Lung (tissue), 12 donors: Measurements from ENCODE around the gene ADAMTS12. TPM values are rescaled to one million over a fixed set of nuclear protein-coding genes. Genes with fewer than 3 reads are reported as not detected.

Experiments
- ATAC-seq: fragments of 200-7000 bp; cut with Tn5 transposase; one replicate; pipeline ENCODE4 v1.9.1; 2020; ENCODE audit warnings: moderate number of reproducible peaks; ENCODE audit not compliant: insufficient read depth, low FRiP score
- DNase-seq, 3 donors: peaks; one replicate each; pipeline ENCODE4 v3.0.0-alpha.2; 2013 to 2017
- H3K27ac ChIP-seq, 2 donors: one replicate each; pipeline ENCODE4 v1.5.1; 2013; ENCODE audit warnings: mild to moderate bottlenecking in 2 of 2, moderate library complexity in 2 of 2, control low read depth in 1 of 2, inconsistent platforms in 1 of 2, low read depth in 1 of 2, low read length in 1 of 2
- H3K27me3 ChIP-seq, 3 donors: one replicate each; pipeline ENCODE4 v1.5.1; 2013; ENCODE audit warnings: low read length in 2 of 3; ENCODE audit not compliant: control insufficient read depth in 3 of 3, insufficient read depth in 3 of 3
- H3K36me3 ChIP-seq, 4 donors: one replicate each; pipeline ENCODE4 v1.5.1; 2013; ENCODE audit warnings: low read length in 4 of 4, mild to moderate bottlenecking in 1 of 4, moderate library complexity in 1 of 4; ENCODE audit not compliant: control insufficient read depth in 4 of 4, insufficient read depth in 4 of 4
- H3K4me1 ChIP-seq, 5 donors: one replicate each; pipeline ENCODE4 v1.5.1; 2013; ENCODE audit warnings: low read length in 5 of 5, mild to moderate bottlenecking in 2 of 5, moderate library complexity in 1 of 5; ENCODE audit not compliant: control insufficient read depth in 5 of 5, insufficient read depth in 5 of 5
- H3K4me3 ChIP-seq: one replicate; pipeline ENCODE4 v1.5.1; 2013; ENCODE audit warnings: mild to moderate bottlenecking, control low read depth, moderate library complexity
- H3K9ac ChIP-seq, 2 donors: one replicate each; pipeline ENCODE4 v1.5.1; 2013; ENCODE audit warnings: low read length in 2 of 2, control low read depth in 1 of 2; ENCODE audit not compliant: insufficient read depth in 1 of 2
- H3K9me3 ChIP-seq, 4 donors: one replicate each; pipeline ENCODE4 v1.5.1; 2013; ENCODE audit warnings: low read length in 3 of 4, mild to moderate bottlenecking in 1 of 4, moderate library complexity in 1 of 4; ENCODE audit not compliant: control insufficient read depth in 4 of 4, insufficient read depth in 3 of 4
- WGBS, 2 donors: extraction: QIAGEN DNeasy Blood & Tissue Kit; methylation state at CpG; one replicate each; pipeline ENCODE4 v1.1.7; 2013; 5-methylcytosine and 5-hydroxymethylcytosine counted together
- polyA plus RNA-seq, 2 donors: library from polyadenylated mRNA; stranded (reverse); fragments of 200-250 nt; gene quantifications; one replicate each; pipeline ENCODE4 v1.2.1, GENCODE V29; 2013
- total RNA-seq, 2 donors: library from RNA; depleted of rRNA in 1 of 2; stranded (reverse); fragments of >200 nt in 1 of 2; gene quantifications; one replicate each; pipeline ENCODE4 v1.2.1, GENCODE V29; 2014 to 2021
- TF ChIP-seq, protein P1 (sequence below): IDR thresholded peaks from 2 replicates; pipeline ENCODE4 v1.5.1; 2012; ENCODE audit warnings: mild to moderate bottlenecking; ENCODE audit errors: control extremely low read depth, extremely low read depth
- donor health status: control.
- donor health status: control.
- donor health status: Bipolar disorder and iron deficiency.
- donor health status: healthy.
- donor health status: DM: yes; HTN: yes; CAD: no.

The ADAMTS12 gene
- total and polyA plus RNA-seq, 4 donors: 1.3 to 55.1 (median 4.3) TPM

DNA sequence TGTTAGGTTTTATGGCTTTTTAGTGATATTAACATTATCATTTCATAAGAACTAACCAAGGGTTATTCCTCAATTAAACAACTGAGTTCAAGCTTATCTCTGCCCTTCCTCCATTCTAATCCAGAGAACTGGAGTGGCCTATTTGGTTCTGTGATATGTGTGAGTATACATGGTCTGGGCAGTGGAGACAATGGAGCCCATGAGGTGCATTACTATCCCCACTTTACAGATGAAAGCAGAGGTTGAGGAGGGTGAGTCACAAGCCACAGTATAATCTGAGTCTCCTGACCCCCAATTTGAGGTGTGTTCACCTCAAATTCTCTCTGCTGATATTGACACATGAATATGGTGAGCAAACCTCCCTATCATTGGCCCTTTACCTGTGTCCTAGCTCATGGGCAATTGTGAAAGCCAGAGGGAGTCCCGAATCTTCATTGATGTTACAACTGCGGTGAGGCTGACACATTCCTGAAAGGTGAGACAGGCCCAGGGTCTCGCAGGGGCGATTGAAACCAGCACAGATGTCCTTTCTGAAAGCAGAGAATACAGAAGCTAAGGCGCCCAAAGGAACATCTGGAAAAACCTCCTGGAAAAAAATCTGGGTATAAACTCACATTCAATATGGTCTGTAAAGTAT lies 233.9 kb downstream of the ADAMTS12 start:
- no peak for DNase-seq
- TF ChIP-seq, protein P1, sequence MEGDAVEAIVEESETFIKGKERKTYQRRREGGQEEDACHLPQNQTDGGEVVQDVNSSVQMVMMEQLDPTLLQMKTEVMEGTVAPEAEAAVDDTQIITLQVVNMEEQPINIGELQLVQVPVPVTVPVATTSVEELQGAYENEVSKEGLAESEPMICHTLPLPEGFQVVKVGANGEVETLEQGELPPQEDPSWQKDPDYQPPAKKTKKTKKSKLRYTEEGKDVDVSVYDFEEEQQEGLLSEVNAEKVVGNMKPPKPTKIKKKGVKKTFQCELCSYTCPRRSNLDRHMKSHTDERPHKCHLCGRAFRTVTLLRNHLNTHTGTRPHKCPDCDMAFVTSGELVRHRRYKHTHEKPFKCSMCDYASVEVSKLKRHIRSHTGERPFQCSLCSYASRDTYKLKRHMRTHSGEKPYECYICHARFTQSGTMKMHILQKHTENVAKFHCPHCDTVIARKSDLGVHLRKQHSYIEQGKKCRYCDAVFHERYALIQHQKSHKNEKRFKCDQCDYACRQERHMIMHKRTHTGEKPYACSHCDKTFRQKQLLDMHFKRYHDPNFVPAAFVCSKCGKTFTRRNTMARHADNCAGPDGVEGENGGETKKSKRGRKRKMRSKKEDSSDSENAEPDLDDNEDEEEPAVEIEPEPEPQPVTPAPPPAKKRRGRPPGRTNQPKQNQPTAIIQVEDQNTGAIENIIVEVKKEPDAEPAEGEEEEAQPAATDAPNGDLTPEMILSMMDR: no peak
- WGBS, 2 donors: 89 to 91% methylated on average over 5 of the region's 5 CpGs
- Histone ChIP-seq H3K4me3 (no peak overlapping the region), H3K9me3 (no peaks in the 10 kb centered on the region), H3K27ac (no peak overlapping the region), H3K36me3 (peaks cover 0 to 44% (median 12%) of the 10 kb centered on the region in 4 donors), H3K27me3 (no peaks in the 10 kb centered on the region), H3K4me1 (peaks cover 0 to 3% (median 0%) of the 10 kb centered on the region in 5 donors), H3K9ac (no peak overlapping the region)
- ATAC-seq: no peak

DNA sequence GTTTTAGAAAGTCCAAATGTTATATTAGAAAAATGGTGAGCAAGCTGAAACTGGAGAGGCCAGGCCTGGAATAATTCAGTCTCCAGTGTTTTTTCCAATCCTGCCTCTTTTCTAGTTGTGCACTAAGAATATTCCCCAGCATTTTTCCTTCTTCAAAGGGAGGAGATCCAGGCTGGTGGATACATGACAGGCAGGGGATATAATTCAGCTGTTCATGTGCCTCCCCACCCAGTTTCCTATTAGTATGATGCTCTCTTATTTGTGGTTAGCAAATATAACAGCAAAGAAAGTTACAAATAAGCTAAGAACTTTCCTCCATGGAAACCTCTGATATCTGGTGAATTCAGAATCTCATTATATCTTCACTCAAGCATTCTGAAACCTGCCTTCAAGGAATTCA lies 234.6 kb downstream of the ADAMTS12 start:
- ATAC-seq (no peak), DNase-seq (peak in 2 of 3 donors; percentile 41 to 54)
- Histone ChIP-seq H3K9ac (no peak overlapping the region), H3K4me1 (peaks cover 0 to 3% (median 0%) of the 10 kb centered on the region in 5 donors), H3K27ac (no peak overlapping the region), H3K27me3 (no peaks in the 10 kb centered on the region), H3K36me3 (peaks cover 0 to 44% (median 15%) of the 10 kb centered on the region in 4 donors), H3K4me3 (no peak overlapping the region), H3K9me3 (no peaks in the 10 kb centered on the region)
- TF ChIP-seq, protein P1: no peak

DNA sequence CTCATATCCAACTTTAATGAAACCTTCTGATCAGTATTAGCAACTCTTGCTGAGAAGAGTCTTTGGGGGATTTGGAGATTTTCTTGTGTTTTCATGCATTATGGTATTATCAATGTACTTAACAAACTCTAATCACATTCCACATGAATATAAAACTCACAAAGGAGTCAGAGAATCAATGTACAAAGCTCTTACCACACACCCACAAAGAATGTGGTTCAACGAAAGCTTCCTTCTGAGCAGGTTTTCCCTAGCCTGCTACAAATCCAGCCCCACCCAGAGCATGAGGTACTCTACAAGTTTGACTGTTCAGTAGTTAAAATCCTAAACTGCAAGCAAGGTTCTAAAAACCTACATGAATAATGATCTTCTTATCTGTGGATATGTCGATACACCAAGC lies 240.9 kb downstream of the ADAMTS12 start:
- Histone ChIP-seq H3K4me1 (no peaks in the 10 kb centered on the region), H3K36me3 (peaks cover 0 to 28% (median 13%) of the 10 kb centered on the region in 4 donors), H3K27ac (no peak overlapping the region), H3K9ac (no peak overlapping the region), H3K27me3 (no peaks in the 10 kb centered on the region), H3K4me3 (no peak overlapping the region), H3K9me3 (peaks cover 0 to 1% (median 0%) of the 10 kb centered on the region in 4 donors)
- 78 to 86% methylated on average over 2 of the region's 2 CpGs for WGBS, 2 donors
- ATAC-seq (no peak), DNase-seq (no peak)
- TF ChIP-seq, protein P1: no peak
